Mucosa of stomach (tissue), 1 donor: Measurements from ENCODE around the gene MROH2A.

Experiments
- H3K27me3 ChIP-seq: one replicate; pipeline ENCODE4 v1.7.0; 2013; ENCODE audit warnings: mild to moderate bottlenecking, low read length; ENCODE audit not compliant: control insufficient read depth, insufficient read depth
- H3K36me3 ChIP-seq: one replicate; pipeline ENCODE4 v1.7.0; 2013; ENCODE audit warnings: low read length; ENCODE audit not compliant: control insufficient read depth, insufficient read depth
- H3K4me1 ChIP-seq: one replicate; pipeline ENCODE4 v1.7.0; 2013; ENCODE audit warnings: mild to moderate bottlenecking, low read length; ENCODE audit not compliant: control insufficient read depth, insufficient read depth
- H3K4me3 ChIP-seq: one replicate; pipeline ENCODE4 v1.7.0; 2013; ENCODE audit warnings: low read length
- H3K9ac ChIP-seq: one replicate; pipeline ENCODE4 v1.7.0; 2013; ENCODE audit warnings: mild to moderate bottlenecking, low read length, moderate library complexity
- H3K9me3 ChIP-seq: one replicate; pipeline ENCODE4 v1.7.0; 2013; ENCODE audit warnings: mild to moderate bottlenecking, low read length, moderate library complexity; ENCODE audit not compliant: control insufficient read depth
- donor health status: Pancreatic carcinoma.

Gene MROH2A

DNA sequence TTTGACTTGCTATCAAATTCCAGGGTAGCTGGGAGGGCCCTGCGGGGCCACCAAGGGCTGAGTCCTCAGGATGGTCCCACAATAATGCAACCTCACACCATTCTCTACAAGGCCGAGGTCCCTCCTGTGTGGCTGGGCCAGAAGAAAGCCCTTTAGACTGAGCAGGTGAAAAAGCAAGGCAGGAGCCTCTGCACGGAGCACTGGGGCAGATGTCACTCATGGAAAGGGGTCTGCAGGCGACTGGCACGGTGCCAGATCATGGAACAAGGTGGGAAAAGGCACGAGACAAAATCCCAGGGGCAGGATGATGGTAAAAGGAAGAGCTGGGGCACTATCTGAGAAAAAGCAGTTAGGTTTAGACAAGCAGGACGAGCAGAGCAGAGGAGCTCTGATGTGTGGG, 60.1 kb downstream of the MROH2A start:
- Histone ChIP-seq H3K4me3 (no peak overlapping the region), H3K9ac (no peak overlapping the region), H3K4me1 (no peaks in the 10 kb centered on the region), H3K9me3 (no peaks in the 10 kb centered on the region), H3K36me3 (no peaks in the 10 kb centered on the region), H3K27me3 (no peaks in the 10 kb centered on the region)

DNA sequence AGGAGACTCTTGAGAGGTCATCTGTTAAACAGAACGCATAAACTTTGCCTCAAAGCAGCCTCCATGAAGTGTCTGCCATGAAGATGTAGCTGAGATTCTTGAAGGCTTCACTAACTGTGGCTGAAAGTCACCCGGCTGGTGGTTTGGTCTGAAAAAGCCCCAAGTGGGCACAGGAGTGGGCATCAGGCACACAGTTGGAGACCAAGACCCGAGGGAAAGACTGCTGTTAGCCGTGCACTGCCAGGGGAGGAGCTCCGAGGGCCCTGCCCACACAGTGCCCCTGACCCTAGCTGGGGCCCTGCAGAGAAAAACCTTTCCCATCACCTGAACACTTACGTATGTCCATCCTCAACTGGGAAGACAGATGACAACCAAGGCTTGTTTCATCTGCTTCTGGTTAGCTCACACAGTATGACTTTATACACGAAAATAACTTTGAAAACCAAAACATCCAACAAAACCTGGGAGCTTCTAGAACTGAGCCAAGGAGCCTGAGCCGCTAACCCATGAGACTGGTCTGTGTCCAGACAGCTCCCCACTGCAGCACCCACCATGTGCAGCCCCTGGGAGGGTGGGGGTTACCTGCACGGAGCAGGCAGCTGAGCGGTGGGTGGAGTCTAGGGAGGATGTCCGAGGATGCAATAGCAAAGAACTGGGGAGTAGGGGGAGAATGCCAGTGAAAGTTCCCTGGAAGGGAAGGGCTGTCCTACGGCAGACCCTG, 60.8 kb downstream of the MROH2A start:
- Histone ChIP-seq H3K27me3 (no peaks in the 10 kb centered on the region), H3K4me3 (no peak overlapping the region), H3K4me1 (no peaks in the 10 kb centered on the region), H3K9ac (no peak overlapping the region), H3K9me3 (no peaks in the 10 kb centered on the region), H3K36me3 (no peaks in the 10 kb centered on the region)

DNA sequence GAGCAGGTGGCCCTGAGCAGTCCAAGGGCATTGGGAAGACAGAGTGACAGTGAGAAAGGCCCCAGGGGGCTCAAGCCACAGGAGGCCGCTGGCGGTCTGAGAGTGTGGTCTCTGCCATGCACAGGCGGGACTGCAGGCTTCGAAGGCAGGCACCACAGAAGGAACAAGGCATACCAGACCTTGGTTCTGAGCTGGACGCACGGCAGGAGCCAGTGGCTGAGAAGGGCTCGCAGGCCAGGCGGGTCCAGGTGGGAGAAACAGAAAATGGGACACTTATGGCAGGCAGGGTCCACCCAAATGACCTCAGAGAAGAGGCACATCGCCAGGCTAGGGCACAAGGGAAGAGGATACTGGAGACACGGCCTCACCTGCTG, 61.3 kb downstream of the MROH2A start:
- Histone ChIP-seq H3K4me1 (no peaks in the 10 kb centered on the region), H3K9ac (no peak overlapping the region), H3K9me3 (no peaks in the 10 kb centered on the region), H3K36me3 (no peaks in the 10 kb centered on the region), H3K27me3 (no peaks in the 10 kb centered on the region), H3K4me3 (no peak overlapping the region)

- Histone ChIP-seq H3K27me3 (no peaks in the 10 kb centered on the region), H3K36me3 (no peaks in the 10 kb centered on the region), H3K4me3 (no peak overlapping the region), H3K9me3 (no peaks in the 10 kb centered on the region), H3K4me1 (no peaks in the 10 kb centered on the region), H3K9ac (no peak overlapping the region)
These were observed 62.4 kb downstream of the MROH2A start for GRCh38 chr2:233840520-233840919.

DNA sequence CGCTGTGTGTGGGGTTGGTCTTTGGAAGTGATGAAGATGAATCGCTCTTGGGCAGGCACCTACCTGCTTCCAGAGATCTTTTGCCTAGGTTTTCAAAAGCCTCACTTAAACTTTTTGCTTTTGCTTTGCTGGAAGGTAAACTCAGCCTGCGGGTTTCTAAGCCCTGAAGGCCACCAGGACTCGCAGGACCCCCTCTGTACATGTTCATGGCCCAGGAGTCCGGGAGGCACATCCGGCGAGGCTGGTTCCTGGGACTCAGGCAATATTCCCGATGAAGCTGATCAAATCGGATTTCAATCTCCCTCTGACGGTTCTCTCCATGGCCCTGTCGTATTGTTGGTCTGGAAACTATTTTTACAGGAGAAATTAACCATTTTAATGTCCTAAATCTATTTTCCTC, 63.1 kb downstream of the MROH2A start:
- no peaks in the 10 kb centered on the region for H3K9me3 ChIP-seq
- no peaks in the 10 kb centered on the region for H3K27me3 ChIP-seq
- no peaks in the 10 kb centered on the region for H3K4me1 ChIP-seq
- H3K36me3 ChIP-seq = no peaks in the 10 kb centered on the region
- H3K9ac ChIP-seq = no peak overlapping the region
- H3K4me3 ChIP-seq = no peak overlapping the region

DNA sequence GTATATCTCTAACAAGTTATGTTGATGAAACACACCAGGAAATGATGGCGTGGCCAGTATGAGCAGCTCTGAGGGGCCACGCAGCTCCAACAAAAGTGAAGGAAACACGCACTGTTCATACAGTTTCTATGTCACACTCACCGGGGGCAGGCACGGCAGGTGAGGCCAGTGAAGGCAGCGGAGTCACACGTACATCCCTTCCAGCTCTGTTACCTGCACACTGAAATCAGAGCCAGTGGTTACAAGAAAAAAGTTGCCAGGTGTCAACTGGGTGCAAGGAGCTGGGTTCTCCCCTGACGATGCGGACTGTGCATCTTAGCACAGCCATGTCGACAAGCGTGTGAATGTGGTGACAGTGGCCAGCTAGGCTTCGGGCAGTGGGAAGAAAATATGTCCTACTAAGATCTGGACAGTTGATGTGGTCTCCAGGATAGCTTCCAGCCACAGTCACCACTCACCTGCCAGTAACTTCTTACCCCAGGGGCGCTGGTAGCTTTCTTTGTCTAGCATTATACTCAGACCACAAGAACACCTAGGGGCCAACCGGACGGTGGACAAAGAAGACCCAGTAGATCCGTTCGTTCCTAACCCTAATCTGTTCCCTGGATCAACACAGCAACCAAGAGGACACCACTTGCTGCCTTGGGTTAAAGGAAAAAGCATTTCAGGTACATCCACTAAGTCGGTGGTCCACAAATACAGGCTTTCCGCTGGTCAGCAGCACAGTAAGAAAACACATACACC, 66.1 kb downstream of the MROH2A start:
- Histone ChIP-seq H3K36me3 (no peaks in the 10 kb centered on the region), H3K4me3 (no peak overlapping the region), H3K9me3 (no peaks in the 10 kb centered on the region), H3K9ac (no peak overlapping the region), H3K4me1 (no peaks in the 10 kb centered on the region), H3K27me3 (no peaks in the 10 kb centered on the region)

- Histone ChIP-seq H3K9me3 (no peaks in the 10 kb centered on the region), H3K4me1 (no peaks in the 10 kb centered on the region), H3K36me3 (no peaks in the 10 kb centered on the region), H3K27me3 (no peaks in the 10 kb centered on the region), H3K4me3 (no peak overlapping the region), H3K9ac (no peak overlapping the region)
These were observed 66.7 kb downstream of the MROH2A start for GRCh38 chr2:233844836-233845235.

DNA sequence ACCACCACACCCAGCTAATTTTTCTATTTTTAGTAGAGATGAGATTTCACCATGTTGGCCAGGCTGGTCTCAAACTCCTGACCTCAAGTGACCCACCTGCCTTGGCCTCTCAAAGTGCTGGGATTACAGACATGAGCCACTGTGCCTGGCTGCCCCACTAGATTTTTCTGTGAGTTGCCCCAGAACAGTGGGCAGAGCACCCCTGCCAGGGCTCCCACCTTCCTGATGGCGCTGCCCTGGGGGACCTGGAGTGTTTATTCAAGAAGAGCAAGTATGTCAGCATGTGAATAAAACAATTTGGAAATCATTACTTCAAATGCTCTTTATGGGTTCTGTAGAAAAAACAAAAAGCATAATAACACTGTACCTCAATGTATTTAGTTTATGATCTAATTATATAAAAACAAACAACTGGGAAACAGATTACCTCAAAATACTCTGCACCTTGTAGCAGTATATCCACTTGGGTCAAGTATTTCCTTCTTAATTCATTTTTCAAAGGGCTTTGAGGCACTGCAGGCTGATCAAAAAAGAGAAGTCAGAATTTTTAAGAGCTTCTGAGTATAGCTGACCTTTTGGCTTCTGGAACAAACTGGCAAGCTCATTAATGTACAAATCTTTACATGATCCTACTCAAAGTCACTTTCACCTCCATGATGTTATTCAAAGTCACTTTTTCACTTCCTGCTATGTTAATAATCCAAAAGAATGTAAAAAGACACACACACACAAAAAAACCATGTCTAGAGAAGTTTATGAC, 67.4 kb downstream of the MROH2A start:
- Histone ChIP-seq H3K4me3 (no peak overlapping the region), H3K36me3 (no peaks in the 10 kb centered on the region), H3K27me3 (no peaks in the 10 kb centered on the region), H3K4me1 (no peaks in the 10 kb centered on the region), H3K9ac (no peak overlapping the region), H3K9me3 (no peaks in the 10 kb centered on the region)

DNA sequence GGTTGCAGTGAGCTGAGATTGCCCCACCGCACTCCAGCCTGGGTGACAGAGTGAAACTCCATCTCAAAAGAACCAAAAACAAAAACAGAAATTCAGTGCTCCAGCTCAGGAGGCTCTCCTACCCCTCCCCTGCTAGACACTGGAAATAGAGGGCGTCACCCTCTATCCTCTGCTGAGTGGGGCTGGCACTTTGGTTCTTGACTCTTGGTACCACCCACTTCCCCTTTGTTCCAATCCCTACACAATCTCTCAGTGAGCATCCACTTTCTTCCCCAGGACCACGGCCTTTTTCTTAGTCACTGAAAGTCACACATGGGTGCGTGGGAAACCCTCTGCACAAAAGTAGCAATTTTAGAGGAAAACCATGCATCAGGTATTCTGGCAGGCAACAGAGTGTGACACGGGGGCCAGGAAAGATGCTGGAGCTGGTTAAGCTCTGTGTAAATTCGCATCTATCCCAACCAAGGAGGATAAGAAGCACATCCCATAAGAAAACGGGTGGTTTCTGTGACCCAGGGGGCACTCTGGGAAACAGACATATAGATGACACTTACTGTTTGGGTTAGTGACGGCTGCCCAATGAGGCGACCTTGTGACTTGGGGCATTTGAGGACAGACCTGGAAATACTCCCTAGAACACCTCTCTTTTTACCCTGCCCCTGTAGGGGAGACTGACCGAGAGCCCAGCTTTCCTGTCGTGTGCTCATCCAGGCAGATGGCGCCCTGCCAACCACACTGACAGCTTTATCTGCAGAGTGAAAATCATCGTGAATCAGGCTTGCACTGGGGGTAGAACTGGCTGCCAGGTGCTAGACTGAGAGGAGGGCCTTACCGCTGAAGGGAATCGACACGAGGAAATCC, 68.5 kb downstream of the MROH2A start:
- H3K9me3 ChIP-seq = no peaks in the 10 kb centered on the region
- no peaks in the 10 kb centered on the region for H3K4me1 ChIP-seq
- H3K4me3 ChIP-seq = no peak overlapping the region
- H3K36me3 ChIP-seq = no peaks in the 10 kb centered on the region
- H3K9ac ChIP-seq = no peak overlapping the region
- no peaks in the 10 kb centered on the region for H3K27me3 ChIP-seq

- Histone ChIP-seq H3K27me3 (no peaks in the 10 kb centered on the region), H3K36me3 (no peaks in the 10 kb centered on the region), H3K9me3 (no peaks in the 10 kb centered on the region), H3K4me3 (no peak overlapping the region), H3K9ac (no peak overlapping the region), H3K4me1 (no peaks in the 10 kb centered on the region)
These were observed 69.2 kb downstream of the MROH2A start for GRCh38 chr2:233847248-233847898.

DNA sequence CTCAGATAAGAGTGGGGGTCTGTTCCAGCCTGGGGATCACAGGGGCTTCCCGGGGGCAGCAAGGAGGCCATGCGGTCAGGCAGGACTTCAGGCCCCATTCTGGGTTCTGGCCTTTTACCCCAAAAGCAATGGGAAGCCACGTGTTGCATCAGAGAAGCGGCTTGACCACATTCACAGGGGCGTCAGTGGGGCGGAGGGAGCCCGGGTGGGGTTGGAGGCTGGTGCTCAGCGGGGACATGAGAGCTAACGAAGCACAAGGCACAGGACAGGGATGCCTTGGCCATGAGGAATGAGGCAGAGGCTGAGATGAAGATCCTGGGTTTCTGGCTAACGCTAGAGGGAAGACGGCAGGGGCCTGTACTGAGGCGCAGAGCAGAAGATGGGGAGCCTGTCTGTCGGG, 70.1 kb downstream of the MROH2A start:
- H3K9ac ChIP-seq = no peak overlapping the region
- no peaks in the 10 kb centered on the region for H3K4me1 ChIP-seq
- no peaks in the 10 kb centered on the region for H3K9me3 ChIP-seq
- H3K4me3 ChIP-seq = no peak overlapping the region
- no peaks in the 10 kb centered on the region for H3K27me3 ChIP-seq
- H3K36me3 ChIP-seq = no peaks in the 10 kb centered on the region
